ENCODE results near the gene NBAS. TPM values are rescaled to one million over a fixed set of nuclear protein-coding genes. Genes with fewer than 3 reads are reported as not detected.

Gene NBAS
- total and polyA plus RNA-seq, 12 donors = 26.4 to 79.1 (median 56.3) TPM

- intact Hi-C loops (cut with DNase I) = no loop called here
- Histone ChIP-seq H3K27me3 (no peaks in the 10 kb centered on the region), H3K4me1 (no peaks in the 10 kb centered on the region), H3K27ac (no peak overlapping the region), H3K36me3 (peaks cover 8 to 100% (median 90%) of the 10 kb centered on the region in 9 donors), H3K9me3 (no peaks in the 10 kb centered on the region), H3K4me3 (no peak overlapping the region)
- no peak for TF ChIP-seq CTCF (IDR thresholded peaks at IDR 0.05)
- ATAC-seq = no peak
- DNase-seq = no peak
- 94% methylated on average over 3 of the region's 3 CpGs for WGBS, 2 donors
Measured at GRCh38 chr2:15603044-15603765, 42.1 kb upstream of the NBAS start.

- Histone ChIP-seq H3K4me1 (no peaks in the 10 kb centered on the region), H3K4me3 (no peak overlapping the region), H3K27me3 (no peaks in the 10 kb centered on the region), H3K36me3 (peaks cover 8 to 100% (median 86%) of the 10 kb centered on the region in 9 donors), H3K9me3 (no peaks in the 10 kb centered on the region), H3K27ac (no peak overlapping the region)
- no peak for TF ChIP-seq CTCF (IDR thresholded peaks at IDR 0.05)
- no peak for DNase-seq
- 93 to 95% methylated on average over 8 of the region's 8 CpGs for WGBS, 2 donors
- no peak for ATAC-seq
- intact Hi-C loops (cut with DNase I) = no loop called here
Measured at GRCh38 chr2:15602393-15602792, 41.3 kb upstream of the NBAS start.

- no peak overlapping the region for H3K4me3 ChIP-seq
- H3K9me3 ChIP-seq = no peaks in the 10 kb centered on the region
- intact Hi-C loops (cut with DNase I) = no loop called here
- ATAC-seq (no peak), DNase-seq (no peak)
- 95 to 100% methylated on average over 1 of the region's 1 CpG for WGBS, 2 donors
- no peak for TF ChIP-seq CTCF (IDR thresholded peaks at IDR 0.05)
- H3K36me3 ChIP-seq = peaks cover 8 to 100% (median 86%) of the 10 kb centered on the region in 9 donors
- H3K27me3 ChIP-seq = no peaks in the 10 kb centered on the region
- H3K4me1 ChIP-seq = no peaks in the 10 kb centered on the region
- H3K27ac ChIP-seq = no peak overlapping the region
Measured at GRCh38 chr2:15601681-15602080, 40.5 kb upstream of the NBAS start.

GRCh38 chr2:15599994-15600393, 38.9 kb upstream of the NBAS start:
- no peaks in the 10 kb centered on the region for H3K27me3 ChIP-seq
- ATAC-seq = no peak
- H3K4me1 ChIP-seq = peaks cover 0 to 11% (median 2%) of the 10 kb centered on the region in 9 donors
- H3K4me3 ChIP-seq = no peak overlapping the region
- H3K27ac ChIP-seq = no peak overlapping the region
- H3K9me3 ChIP-seq = no peaks in the 10 kb centered on the region
- TF ChIP-seq CTCF (IDR thresholded peaks at IDR 0.05) = no peak
- WGBS, 2 donors = 89 to 93% methylated on average over 1 of the region's 1 CpG
- DNase-seq = no peak
- peaks cover 0 to 100% (median 69%) of the 10 kb centered on the region in 9 donors for H3K36me3 ChIP-seq
- intact Hi-C loops (cut with DNase I) = no loop called here

Data from heart right ventricle (tissue), 16 donors.